BE2C (cell line): ENCODE data around the gene LCMT1.

ENCODE experiments used
- DNase-seq: peaks from one replicate; pipeline ENCODE4 v3.0.0-alpha.2; 2020
- H3K27me3 ChIP-seq: fragments of 250-450 bp; sonication (Bioruptor Pico); 2 replicates; pipeline ENCODE4 v1.5.1; 2020; ENCODE audit warnings: mild to moderate bottlenecking
- H3K36me3 ChIP-seq: fragments of 250-450 bp; sonication (Bioruptor Pico); 2 replicates; pipeline ENCODE4 v1.5.1; 2020; ENCODE audit warnings: mild to moderate bottlenecking
- H3K4me1 ChIP-seq: fragments of 250-450 bp; sonication (Bioruptor Pico); 2 replicates; pipeline ENCODE4 v1.5.1; 2020
- H3K4me3 ChIP-seq: 2 replicates; pipeline ENCODE4 v1.5.1; 2011; ENCODE audit warnings: low read depth, low read length
- H3K9me3 ChIP-seq: fragments of 250-450 bp; sonication (Bioruptor Pico); 2 replicates; pipeline ENCODE4 v1.5.1; 2020
- CTCF ChIP-seq: IDR thresholded peaks from 2 replicates; pipeline ENCODE4 v1.5.1; 2012; ENCODE audit warnings: mild to moderate bottlenecking, low read depth, low read length

The LCMT1 gene

GRCh38 chr16:25066426-25066746 is 45.2 kb upstream of the LCMT1 start:
- Histone ChIP-seq H3K9me3 (no peaks in the 10 kb centered on the region), H3K27me3 (peaks cover 22% of the 10 kb centered on the region), H3K4me1 (no peaks in the 10 kb centered on the region), H3K36me3 (no peaks in the 10 kb centered on the region), H3K4me3 (peak overlapping the region; percentile 77)
- no peak for DNase-seq
- TF ChIP-seq CTCF = no peak

- Histone ChIP-seq H3K4me3 (peak overlapping the region; percentile 77), H3K4me1 (no peaks in the 10 kb centered on the region), H3K36me3 (no peaks in the 10 kb centered on the region), H3K9me3 (no peaks in the 10 kb centered on the region), H3K27me3 (peaks cover 22% of the 10 kb centered on the region)
- DNase-seq = peak; percentile 87
- TF ChIP-seq CTCF = no peak
These were observed 44.6 kb upstream of the LCMT1 start for GRCh38 chr16:25066747-25067631.

GRCh38 chr16:25073854-25074253 is 37.7 kb upstream of the LCMT1 start:
- no peaks in the 10 kb centered on the region for H3K4me1 ChIP-seq
- no peak overlapping the region for H3K4me3 ChIP-seq
- no peaks in the 10 kb centered on the region for H3K9me3 ChIP-seq
- peaks cover 15% of the 10 kb centered on the region for H3K27me3 ChIP-seq
- TF ChIP-seq CTCF = no peak
- H3K36me3 ChIP-seq = no peaks in the 10 kb centered on the region
- no peak for DNase-seq

GRCh38 chr16:25078386-25078978 is 33.1 kb upstream of the LCMT1 start:
- TF ChIP-seq CTCF = no peak
- Histone ChIP-seq H3K4me3 (no peak overlapping the region), H3K4me1 (no peaks in the 10 kb centered on the region), H3K36me3 (no peaks in the 10 kb centered on the region), H3K9me3 (no peaks in the 10 kb centered on the region), H3K27me3 (peaks cover 7% of the 10 kb centered on the region)
- no peak for DNase-seq

GRCh38 chr16:25079637-25080378 is 31.7 kb upstream of the LCMT1 start:
- no peaks in the 10 kb centered on the region for H3K9me3 ChIP-seq
- no peak for TF ChIP-seq CTCF
- DNase-seq = no peak
- H3K27me3 ChIP-seq = peaks cover 7% of the 10 kb centered on the region
- H3K4me3 ChIP-seq = no peak overlapping the region
- H3K4me1 ChIP-seq = no peaks in the 10 kb centered on the region
- no peaks in the 10 kb centered on the region for H3K36me3 ChIP-seq
